Body of pancreas (tissue), 4 donors: Measurements from ENCODE around the gene U2AF2. TPM values are rescaled to one million over a fixed set of nuclear protein-coding genes. Genes with fewer than 3 reads are reported as not detected.

Experiments used
- ATAC-seq: fragments of 150-250 bp; one replicate; pipeline ENCODE4 v1.9.1; 2016
- DNase-seq, 4 donors: peaks; one replicate each; pipeline ENCODE4 v3.0.0-alpha.2; 2019
- H3K27ac ChIP-seq, 4 donors: fragments of 200-600 bp; sonication (generic); 1 replicate in 3 of 4; 2 replicates in 1 of 4; pipeline versions ENCODE4 v1.5.1 to v1.6.1; 2016 to 2019; ENCODE audit warnings: mild to moderate bottlenecking in 1 of 4, mixed read lengths in 1 of 4, moderate library complexity in 1 of 4
- H3K27me3 ChIP-seq, 2 donors: fragments of 200-600 bp; sonication (generic); one replicate each; pipeline ENCODE4 v1.6.0; 2016; ENCODE audit warnings: mild to moderate bottlenecking in 1 of 2
- H3K36me3 ChIP-seq, 2 donors: fragments of 200-600 bp; sonication (generic); replicated peaks in 1 of 2; 2 replicates each; pipeline ENCODE4 v1.5.1; 2016; ENCODE audit warnings: low read depth in 2 of 2; ENCODE audit not compliant: insufficient read depth in 1 of 2
- H3K4me1 ChIP-seq: fragments of 200-600 bp; sonication (generic); one replicate; pipeline ENCODE4 v1.6.0; 2016
- H3K4me3 ChIP-seq, 2 donors: fragments of 200-600 bp; sonication (generic); 1 replicate in 1 of 2; 2 replicates in 1 of 2; pipeline ENCODE4 v1.5.1; 2016 to 2019
- H3K9me3 ChIP-seq, 3 donors: fragments of 200-600 bp; sonication (generic); 1 replicate in 2 of 3; 2 replicates in 1 of 3; pipeline ENCODE4 v1.5.1; 2016
- CTCF ChIP-seq, 7 experiments: fragments of 450-650 bp in 4 of 7; fragments of 200-600 bp in 3 of 7; sonication (generic) in 3 of 7; IDR thresholded peaks; one replicate each; pipeline ENCODE4 v1.5.1; 2016 to 2019; ENCODE audit warnings: antibody characterized with exemption in 7 of 7
- POLR2A ChIP-seq, 3 donors: fragments of 450-650 bp; IDR thresholded peaks; one replicate each; pipeline ENCODE4 v1.6.1; 2016; ENCODE audit warnings: antibody characterized with exemption in 3 of 3, mild to moderate bottlenecking in 2 of 3
- WGBS, 2 donors: methylation state at CpG; one replicate each; pipeline ENCODE4 v1.1.5; 2017; 5-methylcytosine and 5-hydroxymethylcytosine counted together
- intact Hi-C: fragments of 100-400 bp; cut with DNase I; formaldehyde crosslinking; loops from one replicate; pipeline ENCODE4 v1.15.1; 2023
- total RNA-seq, 2 donors: library from RNA; depleted of rRNA; stranded (reverse); fragments of >200 nt; gene quantifications; one replicate each; pipeline ENCODE4 v1.1.0, GENCODE V29; 2016

U2AF2 gene
- total RNA-seq, 2 donors from 2014 or later: 53.4 to 106 TPM

DNA sequence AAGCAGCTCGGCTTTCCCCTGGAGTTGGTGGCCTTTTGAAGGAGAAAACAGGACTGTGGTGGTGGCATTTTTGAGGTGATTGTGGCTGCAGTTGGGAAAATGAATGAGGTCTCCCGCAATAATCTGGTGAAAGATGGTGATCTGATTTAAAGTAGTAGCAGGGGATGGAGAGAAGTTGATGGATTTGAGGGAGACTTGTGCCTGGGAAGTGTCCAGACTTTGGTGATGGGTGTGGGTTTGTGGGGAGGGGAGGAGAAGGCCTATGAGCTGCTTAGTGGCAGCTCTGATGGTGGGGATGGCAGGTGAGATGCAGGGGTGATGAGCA, 16.2 kb downstream of the U2AF2 start:
- no peaks in the 10 kb centered on the region for H3K27me3 ChIP-seq
- TF ChIP-seq POLR2A (IDR thresholded peaks at IDR 0.05): no peak
- TF ChIP-seq CTCF (IDR thresholded peaks at IDR 0.05): no peak
- H3K4me1 ChIP-seq: peaks cover 24% of the 10 kb centered on the region
- intact Hi-C loops: loop anchor here (10.0 kb wide), 1 partner anchor 1216 kb away; no protein-coding TSS in a partner anchor
- H3K4me3 ChIP-seq: no peak overlapping the region
- no peak overlapping the region for H3K27ac ChIP-seq
- 62 to 82% methylated on average over 2 of the region's 2 CpGs for WGBS, 2 donors
- DNase-seq (no peak), ATAC-seq (no peak)
- H3K9me3 ChIP-seq: no peaks in the 10 kb centered on the region
- peaks cover 13 to 31% of the 10 kb centered on the region in 2 donors for H3K36me3 ChIP-seq

DNA sequence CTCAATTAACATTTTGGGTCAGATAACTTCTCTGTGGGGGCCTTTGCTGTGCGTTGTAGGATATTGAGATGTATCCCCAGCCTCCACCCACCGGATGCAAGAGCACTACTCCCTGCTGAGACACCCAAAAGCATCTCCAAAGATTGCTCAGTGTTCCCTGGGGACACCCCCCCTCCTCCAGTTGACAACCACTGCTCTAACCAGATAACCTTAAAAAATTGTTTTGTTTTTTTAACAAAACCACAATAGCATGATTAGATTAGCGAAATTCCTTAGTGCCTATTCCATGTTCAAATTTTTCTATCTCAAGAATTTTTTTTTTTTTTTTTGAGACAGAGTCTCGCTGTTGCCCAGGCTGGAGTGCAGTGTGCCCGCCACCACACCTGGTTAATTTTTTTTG, 17.6 kb downstream of the U2AF2 start:
- H3K27ac ChIP-seq: no peak overlapping the region
- TF ChIP-seq CTCF (IDR thresholded peaks at IDR 0.05) (no peak), POLR2A (IDR thresholded peaks at IDR 0.05) (no peak)
- peaks cover 36% of the 10 kb centered on the region for H3K4me1 ChIP-seq

GRCh38 chr19:55673465-55673864, 18.6 kb downstream of the U2AF2 start:
- no peak overlapping the region for H3K4me3 ChIP-seq
- intact Hi-C loops: loop anchor here (10.0 kb wide), 1 partner anchor 1219 kb away; no protein-coding TSS in a partner anchor
- H3K27me3 ChIP-seq: no peaks in the 10 kb centered on the region
- DNase-seq: no peak
- ATAC-seq: no peak
- 74 to 78% methylated on average over 9 of the region's 9 CpGs for WGBS, 2 donors
- H3K4me1 ChIP-seq: peaks cover 38% of the 10 kb centered on the region
- H3K27ac ChIP-seq: no peak overlapping the region
- no peak for TF ChIP-seq CTCF (IDR thresholded peaks at IDR 0.05)
- no peak for TF ChIP-seq POLR2A (IDR thresholded peaks at IDR 0.05)
- H3K9me3 ChIP-seq: no peaks in the 10 kb centered on the region
- H3K36me3 ChIP-seq: peaks cover 12 to 23% of the 10 kb centered on the region in 2 donors

More for the DNA sequence above, 17.6 kb downstream of the U2AF2 start:
- Histone ChIP-seq H3K4me3 (no peak overlapping the region), H3K27me3 (no peaks in the 10 kb centered on the region), H3K9me3 (no peaks in the 10 kb centered on the region), H3K36me3 (peaks cover 13 to 23% of the 10 kb centered on the region in 2 donors)
- ATAC-seq: no peak
- 86 to 91% methylated on average over 5 of the region's 5 CpGs for WGBS, 2 donors
- intact Hi-C loops: loop anchor here (10.0 kb wide), 1 partner anchor 1218 kb away; no protein-coding TSS in a partner anchor
- DNase-seq: no peak

DNA sequence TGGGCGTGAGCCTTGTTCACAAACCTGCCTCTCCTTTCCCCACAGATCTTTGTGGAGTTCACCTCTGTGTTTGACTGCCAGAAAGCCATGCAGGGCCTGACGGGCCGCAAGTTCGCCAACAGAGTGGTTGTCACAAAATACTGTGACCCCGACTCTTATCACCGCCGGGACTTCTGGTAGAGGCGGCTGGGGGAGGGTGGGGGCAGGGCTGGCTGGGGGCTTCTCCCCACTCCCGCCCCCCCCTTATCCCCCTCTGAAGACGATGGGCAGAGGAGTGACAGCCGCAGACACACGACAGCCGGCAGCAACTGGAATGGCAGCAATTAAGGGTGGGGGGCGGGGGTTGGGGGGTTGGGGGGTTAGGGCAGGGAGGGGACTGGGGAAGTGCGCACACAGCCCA, 19.1 kb downstream of the U2AF2 start:
- DNase-seq: no peak
- H3K4me3 ChIP-seq: no peak overlapping the region
- intact Hi-C loops: loop anchor here (10.0 kb wide), 1 partner anchor 1219 kb away; no protein-coding TSS in a partner anchor

More for the DNA sequence above, 19.1 kb downstream of the U2AF2 start:
- WGBS, 2 donors: 60 to 88% methylated on average over 8 to 15 of the region's 15 CpGs
- H3K4me1 ChIP-seq: peaks cover 42% of the 10 kb centered on the region
- TF ChIP-seq CTCF (IDR thresholded peaks at IDR 0.05): no peak
- no peak for TF ChIP-seq POLR2A (IDR thresholded peaks at IDR 0.05)
- no peaks in the 10 kb centered on the region for H3K27me3 ChIP-seq
- H3K36me3 ChIP-seq: peaks cover 8 to 22% of the 10 kb centered on the region in 2 donors
- H3K27ac ChIP-seq: peak overlapping the region in 1 of 4 donors; percentile 80
- no peak for ATAC-seq
- H3K9me3 ChIP-seq: no peaks in the 10 kb centered on the region
